Effector CD4-positive, alpha-beta T cell (primary cell): ENCODE measurements around the gene SORL1.

Source experiments
- DNase-seq: peaks from one replicate; pipeline ENCODE4 v3.0.0-alpha.2; 2020

Gene SORL1

GRCh38 chr11:121512468-121513465 is 60.7 kb downstream of the SORL1 start:
- DNase-seq = no peak

GRCh38 chr11:121513807-121514206 is 61.7 kb downstream of the SORL1 start:
- DNase-seq = no peak

GRCh38 chr11:121514432-121515334 is 62.6 kb downstream of the SORL1 start:
- DNase-seq = no peak

- no peak for DNase-seq
Measured at GRCh38 chr11:121515335-121515671, 63.2 kb downstream of the SORL1 start.

GRCh38 chr11:121517996-121518395 is 65.9 kb downstream of the SORL1 start:
- DNase-seq = no peak

GRCh38 chr11:121520243-121521144 is 68.4 kb downstream of the SORL1 start:
- DNase-seq = no peak

GRCh38 chr11:121521145-121522042 is 69.3 kb downstream of the SORL1 start:
- no peak for DNase-seq

- no peak for DNase-seq
Measured at GRCh38 chr11:121522043-121522941, 70.2 kb downstream of the SORL1 start.

GRCh38 chr11:121523581-121524232 is 71.6 kb downstream of the SORL1 start:
- DNase-seq = no peak

- DNase-seq = no peak
Measured at GRCh38 chr11:121524233-121524631, 72.1 kb downstream of the SORL1 start.

GRCh38 chr11:121525376-121525775 is 73.3 kb downstream of the SORL1 start:
- DNase-seq = no peak

GRCh38 chr11:121530257-121530656 is 78.1 kb downstream of the SORL1 start:
- DNase-seq = no peak

GRCh38 chr11:121533601-121534000 is 81.5 kb downstream of the SORL1 start:
- no peak for DNase-seq

- DNase-seq = no peak
Measured at GRCh38 chr11:121534131-121535093, 82.3 kb downstream of the SORL1 start.

- DNase-seq = no peak
Measured at GRCh38 chr11:121535129-121535796, 83.1 kb downstream of the SORL1 start.

- DNase-seq = no peak
Measured at GRCh38 chr11:121536126-121536525, 84.0 kb downstream of the SORL1 start.

- no peak for DNase-seq
Measured at GRCh38 chr11:121538054-121538453, 85.9 kb downstream of the SORL1 start.

GRCh38 chr11:121539000-121539399 is 86.9 kb downstream of the SORL1 start:
- DNase-seq = no peak
